ENCODE measurements around the gene SCAF1. TPM values are rescaled to one million over a fixed set of nuclear protein-coding genes. Genes with fewer than 3 reads are reported as not detected.

Gene SCAF1
- total and polyA plus RNA-seq, 2 experiments from 2014 or later = 19.7 to 53.7 TPM

DNA sequence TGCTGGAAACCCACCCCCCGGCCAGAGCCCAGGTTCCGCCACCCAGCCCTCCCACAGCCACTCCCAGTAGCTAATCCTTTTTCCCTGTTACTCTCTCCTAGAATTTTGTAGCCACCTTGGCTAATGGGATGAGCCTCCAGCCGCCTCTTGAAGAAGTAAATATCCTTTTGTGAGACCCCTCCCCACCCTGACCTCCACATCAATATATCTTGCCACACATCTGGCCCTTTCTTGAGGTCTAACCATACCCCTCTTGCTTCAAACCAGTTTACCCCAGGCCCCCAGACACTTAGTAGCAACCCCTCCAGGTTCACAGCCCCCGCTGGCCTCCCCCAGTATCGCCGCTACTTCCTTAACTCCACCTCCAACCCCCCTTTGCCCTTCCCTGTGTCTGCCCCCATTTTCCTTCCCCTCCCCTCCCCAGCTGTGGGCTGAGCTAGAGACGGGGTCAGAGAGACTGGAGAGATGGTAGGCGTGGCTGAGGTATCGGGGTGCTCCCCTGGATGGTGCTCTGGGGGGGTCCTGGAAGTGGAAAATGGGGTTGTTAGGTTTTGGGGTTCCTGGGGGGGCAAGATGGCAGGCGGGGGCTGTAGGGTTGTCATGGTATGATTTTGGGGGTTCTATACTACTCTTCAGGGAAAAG lies 37.9 kb downstream of the SCAF1 start:
- H4K20me1 ChIP-seq (replicated peaks; ENCODE audit: insufficient read depth) = peaks cover 43% of the 10 kb centered on the region
- peaks cover 22% of the 10 kb centered on the region for H3K4me1 ChIP-seq (ENCODE audit: insufficient read depth)
- H3F3A ChIP-seq (replicated peaks; ENCODE audit: low read depth) = peaks cover 41% of the 10 kb centered on the region
- ATAC-seq = no peak
- H3K4me1 Mint-ChIP-seq = peaks cover 25% of the 10 kb centered on the region
- DNase-seq (ENCODE audit: low spot score) = peak; percentile 47
- peak overlapping the region; percentile 91 for H3K4me3 Mint-ChIP-seq
- H3K27me3 ChIP-seq (ENCODE audit: insufficient read depth) = no peaks in the 10 kb centered on the region
- peak overlapping the region; percentile 80 for H3K27ac Mint-ChIP-seq
- peaks cover 40% of the 10 kb centered on the region for H3K36me3 Mint-ChIP-seq (ENCODE audit: low read depth)
- H3K79me2 ChIP-seq (replicated peaks; ENCODE audit: insufficient read depth) = peaks cover 59% of the 10 kb centered on the region
- peak overlapping the region; percentile 95 for H3K4me3 ChIP-seq
- H3K27ac ChIP-seq (ENCODE audit: low read depth) = peak overlapping the region; percentile 84
- no peaks in the 10 kb centered on the region; the same call in 2 of the 3 replicates for H3K9me3 Mint-ChIP-seq
- H2AFZ ChIP-seq = no peak overlapping the region
- H3K4me2 ChIP-seq = peak overlapping the region; percentile 84
- TF ChIP-seq, protein P1, sequence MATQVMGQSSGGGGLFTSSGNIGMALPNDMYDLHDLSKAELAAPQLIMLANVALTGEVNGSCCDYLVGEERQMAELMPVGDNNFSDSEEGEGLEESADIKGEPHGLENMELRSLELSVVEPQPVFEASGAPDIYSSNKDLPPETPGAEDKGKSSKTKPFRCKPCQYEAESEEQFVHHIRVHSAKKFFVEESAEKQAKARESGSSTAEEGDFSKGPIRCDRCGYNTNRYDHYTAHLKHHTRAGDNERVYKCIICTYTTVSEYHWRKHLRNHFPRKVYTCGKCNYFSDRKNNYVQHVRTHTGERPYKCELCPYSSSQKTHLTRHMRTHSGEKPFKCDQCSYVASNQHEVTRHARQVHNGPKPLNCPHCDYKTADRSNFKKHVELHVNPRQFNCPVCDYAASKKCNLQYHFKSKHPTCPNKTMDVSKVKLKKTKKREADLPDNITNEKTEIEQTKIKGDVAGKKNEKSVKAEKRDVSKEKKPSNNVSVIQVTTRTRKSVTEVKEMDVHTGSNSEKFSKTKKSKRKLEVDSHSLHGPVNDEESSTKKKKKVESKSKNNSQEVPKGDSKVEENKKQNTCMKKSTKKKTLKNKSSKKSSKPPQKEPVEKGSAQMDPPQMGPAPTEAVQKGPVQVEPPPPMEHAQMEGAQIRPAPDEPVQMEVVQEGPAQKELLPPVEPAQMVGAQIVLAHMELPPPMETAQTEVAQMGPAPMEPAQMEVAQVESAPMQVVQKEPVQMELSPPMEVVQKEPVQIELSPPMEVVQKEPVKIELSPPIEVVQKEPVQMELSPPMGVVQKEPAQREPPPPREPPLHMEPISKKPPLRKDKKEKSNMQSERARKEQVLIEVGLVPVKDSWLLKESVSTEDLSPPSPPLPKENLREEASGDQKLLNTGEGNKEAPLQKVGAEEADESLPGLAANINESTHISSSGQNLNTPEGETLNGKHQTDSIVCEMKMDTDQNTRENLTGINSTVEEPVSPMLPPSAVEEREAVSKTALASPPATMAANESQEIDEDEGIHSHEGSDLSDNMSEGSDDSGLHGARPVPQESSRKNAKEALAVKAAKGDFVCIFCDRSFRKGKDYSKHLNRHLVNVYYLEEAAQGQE (IDR thresholded peaks at IDR 0.05; ENCODE audit: unreplicated experiment) = no peak
- TF ChIP-seq ZNF331 (CRISPR knock-in tag; IDR thresholded peaks at IDR 0.05; ENCODE audit: low read depth) (no peak), STAT1 (IDR thresholded peaks at IDR 0.05; ENCODE audit: unreplicated experiment) (no peak), EZH2phosphoT487 (IDR thresholded peaks at IDR 0.05; ENCODE audit: unreplicated experiment) (no peak), NANOG (IDR thresholded peaks at IDR 0.05; ENCODE audit: borderline replicate concordance) (no peak), ZNF114 (CRISPR knock-in tag; IDR thresholded peaks at IDR 0.05) (no peak), EZH2 (IDR thresholded peaks at IDR 0.05; ENCODE audit: low read depth, unreplicated experiment) (no peak), CREB1 (CRISPR knock-in tag; IDR thresholded peaks at IDR 0.05; ENCODE audit: low read depth) (no peak), JUNB (IDR thresholded peaks at IDR 0.05; ENCODE audit: unreplicated experiment) (no peak), POLR2AphosphoS5 (IDR thresholded peaks at IDR 0.05; ENCODE audit: low read depth) (no peak)
- TF ChIP-seq, protein P2, sequence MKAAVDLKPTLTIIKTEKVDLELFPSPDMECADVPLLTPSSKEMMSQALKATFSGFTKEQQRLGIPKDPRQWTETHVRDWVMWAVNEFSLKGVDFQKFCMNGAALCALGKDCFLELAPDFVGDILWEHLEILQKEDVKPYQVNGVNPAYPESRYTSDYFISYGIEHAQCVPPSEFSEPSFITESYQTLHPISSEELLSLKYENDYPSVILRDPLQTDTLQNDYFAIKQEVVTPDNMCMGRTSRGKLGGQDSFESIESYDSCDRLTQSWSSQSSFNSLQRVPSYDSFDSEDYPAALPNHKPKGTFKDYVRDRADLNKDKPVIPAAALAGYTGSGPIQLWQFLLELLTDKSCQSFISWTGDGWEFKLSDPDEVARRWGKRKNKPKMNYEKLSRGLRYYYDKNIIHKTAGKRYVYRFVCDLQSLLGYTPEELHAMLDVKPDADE (IDR thresholded peaks at IDR 0.05) = no peak
- TF ChIP-seq, protein P3, sequence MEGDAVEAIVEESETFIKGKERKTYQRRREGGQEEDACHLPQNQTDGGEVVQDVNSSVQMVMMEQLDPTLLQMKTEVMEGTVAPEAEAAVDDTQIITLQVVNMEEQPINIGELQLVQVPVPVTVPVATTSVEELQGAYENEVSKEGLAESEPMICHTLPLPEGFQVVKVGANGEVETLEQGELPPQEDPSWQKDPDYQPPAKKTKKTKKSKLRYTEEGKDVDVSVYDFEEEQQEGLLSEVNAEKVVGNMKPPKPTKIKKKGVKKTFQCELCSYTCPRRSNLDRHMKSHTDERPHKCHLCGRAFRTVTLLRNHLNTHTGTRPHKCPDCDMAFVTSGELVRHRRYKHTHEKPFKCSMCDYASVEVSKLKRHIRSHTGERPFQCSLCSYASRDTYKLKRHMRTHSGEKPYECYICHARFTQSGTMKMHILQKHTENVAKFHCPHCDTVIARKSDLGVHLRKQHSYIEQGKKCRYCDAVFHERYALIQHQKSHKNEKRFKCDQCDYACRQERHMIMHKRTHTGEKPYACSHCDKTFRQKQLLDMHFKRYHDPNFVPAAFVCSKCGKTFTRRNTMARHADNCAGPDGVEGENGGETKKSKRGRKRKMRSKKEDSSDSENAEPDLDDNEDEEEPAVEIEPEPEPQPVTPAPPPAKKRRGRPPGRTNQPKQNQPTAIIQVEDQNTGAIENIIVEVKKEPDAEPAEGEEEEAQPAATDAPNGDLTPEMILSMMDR (conservative IDR thresholded peaks at IDR 0.05; ENCODE audit: low read depth in 2 of 2) = no peak
- TF ChIP-seq, protein P4, sequence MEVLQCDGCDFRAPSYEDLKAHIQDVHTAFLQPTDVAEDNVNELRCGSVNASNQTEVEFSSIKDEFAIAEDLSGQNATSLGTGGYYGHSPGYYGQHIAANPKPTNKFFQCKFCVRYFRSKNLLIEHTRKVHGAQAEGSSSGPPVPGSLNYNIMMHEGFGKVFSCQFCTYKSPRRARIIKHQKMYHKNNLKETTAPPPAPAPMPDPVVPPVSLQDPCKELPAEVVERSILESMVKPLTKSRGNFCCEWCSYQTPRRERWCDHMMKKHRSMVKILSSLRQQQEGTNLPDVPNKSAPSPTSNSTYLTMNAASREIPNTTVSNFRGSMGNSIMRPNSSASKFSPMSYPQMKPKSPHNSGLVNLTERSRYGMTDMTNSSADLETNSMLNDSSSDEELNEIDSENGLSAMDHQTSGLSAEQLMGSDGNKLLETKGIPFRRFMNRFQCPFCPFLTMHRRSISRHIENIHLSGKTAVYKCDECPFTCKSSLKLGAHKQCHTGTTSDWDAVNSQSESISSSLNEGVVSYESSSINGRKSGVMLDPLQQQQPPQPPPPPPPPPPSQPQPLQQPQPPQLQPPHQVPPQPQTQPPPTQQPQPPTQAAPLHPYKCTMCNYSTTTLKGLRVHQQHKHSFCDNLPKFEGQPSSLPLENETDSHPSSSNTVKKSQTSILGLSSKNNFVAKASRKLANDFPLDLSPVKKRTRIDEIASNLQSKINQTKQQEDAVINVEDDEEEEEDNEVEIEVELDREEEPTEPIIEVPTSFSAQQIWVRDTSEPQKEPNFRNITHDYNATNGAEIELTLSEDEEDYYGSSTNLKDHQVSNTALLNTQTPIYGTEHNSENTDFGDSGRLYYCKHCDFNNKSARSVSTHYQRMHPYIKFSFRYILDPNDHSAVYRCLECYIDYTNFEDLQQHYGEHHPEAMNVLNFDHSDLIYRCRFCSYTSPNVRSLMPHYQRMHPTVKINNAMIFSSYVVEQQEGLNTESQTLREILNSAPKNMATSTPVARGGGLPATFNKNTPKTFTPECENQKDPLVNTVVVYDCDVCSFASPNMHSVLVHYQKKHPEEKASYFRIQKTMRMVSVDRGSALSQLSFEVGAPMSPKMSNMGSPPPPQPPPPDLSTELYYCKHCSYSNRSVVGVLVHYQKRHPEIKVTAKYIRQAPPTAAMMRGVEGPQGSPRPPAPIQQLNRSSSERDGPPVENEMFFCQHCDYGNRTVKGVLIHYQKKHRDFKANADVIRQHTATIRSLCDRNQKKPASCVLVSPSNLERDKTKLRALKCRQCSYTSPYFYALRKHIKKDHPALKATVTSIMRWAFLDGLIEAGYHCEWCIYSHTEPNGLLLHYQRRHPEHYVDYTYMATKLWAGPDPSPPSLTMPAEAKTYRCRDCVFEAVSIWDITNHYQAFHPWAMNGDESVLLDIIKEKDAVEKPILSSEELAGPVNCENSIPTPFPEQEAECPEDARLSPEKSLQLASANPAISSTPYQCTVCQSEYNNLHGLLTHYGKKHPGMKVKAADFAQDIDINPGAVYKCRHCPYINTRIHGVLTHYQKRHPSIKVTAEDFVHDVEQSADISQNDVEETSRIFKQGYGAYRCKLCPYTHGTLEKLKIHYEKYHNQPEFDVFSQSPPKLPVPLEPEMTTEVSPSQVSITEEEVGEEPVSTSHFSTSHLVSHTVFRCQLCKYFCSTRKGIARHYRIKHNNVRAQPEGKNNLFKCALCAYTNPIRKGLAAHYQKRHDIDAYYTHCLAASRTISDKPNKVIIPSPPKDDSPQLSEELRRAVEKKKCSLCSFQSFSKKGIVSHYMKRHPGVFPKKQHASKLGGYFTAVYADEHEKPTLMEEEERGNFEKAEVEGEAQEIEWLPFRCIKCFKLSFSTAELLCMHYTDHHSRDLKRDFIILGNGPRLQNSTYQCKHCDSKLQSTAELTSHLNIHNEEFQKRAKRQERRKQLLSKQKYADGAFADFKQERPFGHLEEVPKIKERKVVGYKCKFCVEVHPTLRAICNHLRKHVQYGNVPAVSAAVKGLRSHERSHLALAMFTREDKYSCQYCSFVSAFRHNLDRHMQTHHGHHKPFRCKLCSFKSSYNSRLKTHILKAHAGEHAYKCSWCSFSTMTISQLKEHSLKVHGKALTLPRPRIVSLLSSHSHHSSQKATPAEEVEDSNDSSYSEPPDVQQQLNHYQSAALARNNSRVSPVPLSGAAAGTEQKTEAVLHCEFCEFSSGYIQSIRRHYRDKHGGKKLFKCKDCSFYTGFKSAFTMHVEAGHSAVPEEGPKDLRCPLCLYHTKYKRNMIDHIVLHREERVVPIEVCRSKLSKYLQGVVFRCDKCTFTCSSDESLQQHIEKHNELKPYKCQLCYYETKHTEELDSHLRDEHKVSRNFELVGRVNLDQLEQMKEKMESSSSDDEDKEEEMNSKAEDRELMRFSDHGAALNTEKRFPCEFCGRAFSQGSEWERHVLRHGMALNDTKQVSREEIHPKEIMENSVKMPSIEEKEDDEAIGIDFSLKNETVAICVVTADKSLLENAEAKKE (CRISPR knock-in tag; IDR thresholded peaks at IDR 0.05) = no peak
- no peaks in the 10 kb centered on the region for H3K9me2 ChIP-seq (ENCODE audit: insufficient read depth)
- peaks cover 43% of the 10 kb centered on the region for H3K27me3 Mint-ChIP-seq (ENCODE audit: insufficient read depth, low read depth, poor library complexity)
- H3K36me3 ChIP-seq (ENCODE audit: insufficient read depth) = peaks cover 36% of the 10 kb centered on the region

Measured in GM23338 (cell line).